Measurements from ENCODE around the gene RPGRIP1.
"Not testable (repeated sequence)": the region's sequence is repeated elsewhere in the genome, so short reads cannot be mapped to it uniquely, and the experiment has no call there.

RPGRIP1 gene

DNA sequence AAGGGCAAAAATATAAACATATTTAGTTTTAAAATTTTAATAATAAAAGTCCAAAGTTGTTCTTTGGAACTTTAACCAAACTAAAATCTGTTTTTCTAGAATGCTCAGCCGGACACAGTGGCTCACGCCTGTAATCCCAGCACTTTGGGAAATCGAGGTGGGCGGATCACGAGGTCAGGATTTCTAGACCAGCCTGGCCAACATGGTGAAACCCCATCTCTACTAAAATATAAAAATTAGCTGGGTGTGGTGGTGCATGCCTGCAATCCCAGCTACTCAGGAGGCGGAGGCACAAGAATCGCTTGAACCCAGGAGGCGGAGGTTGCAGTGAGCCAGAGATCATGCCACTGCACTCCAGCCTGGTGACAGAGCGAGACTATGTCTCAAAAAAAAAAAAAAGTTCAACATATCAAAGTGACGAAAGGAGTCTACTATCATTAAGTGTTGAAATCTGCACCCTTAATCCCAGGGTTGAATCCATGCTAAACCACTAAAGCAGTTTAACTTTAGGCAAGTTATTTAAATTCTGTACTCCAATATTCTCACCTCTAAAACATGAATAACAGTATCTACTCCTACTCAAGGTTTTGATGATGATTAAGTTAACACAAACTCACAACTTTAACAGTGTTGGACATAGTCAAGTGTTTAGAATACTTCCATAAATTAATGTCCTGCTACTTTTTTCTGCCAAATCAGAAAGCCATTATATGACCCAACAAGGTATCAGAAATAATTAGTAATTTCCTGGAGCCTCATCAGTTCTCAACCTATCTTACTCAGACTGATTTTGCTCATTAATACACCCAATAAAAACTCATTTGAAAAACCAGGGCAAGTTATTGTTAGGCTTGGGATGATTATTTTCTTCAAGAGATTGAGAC is 21.6 kb upstream of the RPGRIP1 start:
- no peak for DNase-seq (ENCODE audit: low read depth)

DNA sequence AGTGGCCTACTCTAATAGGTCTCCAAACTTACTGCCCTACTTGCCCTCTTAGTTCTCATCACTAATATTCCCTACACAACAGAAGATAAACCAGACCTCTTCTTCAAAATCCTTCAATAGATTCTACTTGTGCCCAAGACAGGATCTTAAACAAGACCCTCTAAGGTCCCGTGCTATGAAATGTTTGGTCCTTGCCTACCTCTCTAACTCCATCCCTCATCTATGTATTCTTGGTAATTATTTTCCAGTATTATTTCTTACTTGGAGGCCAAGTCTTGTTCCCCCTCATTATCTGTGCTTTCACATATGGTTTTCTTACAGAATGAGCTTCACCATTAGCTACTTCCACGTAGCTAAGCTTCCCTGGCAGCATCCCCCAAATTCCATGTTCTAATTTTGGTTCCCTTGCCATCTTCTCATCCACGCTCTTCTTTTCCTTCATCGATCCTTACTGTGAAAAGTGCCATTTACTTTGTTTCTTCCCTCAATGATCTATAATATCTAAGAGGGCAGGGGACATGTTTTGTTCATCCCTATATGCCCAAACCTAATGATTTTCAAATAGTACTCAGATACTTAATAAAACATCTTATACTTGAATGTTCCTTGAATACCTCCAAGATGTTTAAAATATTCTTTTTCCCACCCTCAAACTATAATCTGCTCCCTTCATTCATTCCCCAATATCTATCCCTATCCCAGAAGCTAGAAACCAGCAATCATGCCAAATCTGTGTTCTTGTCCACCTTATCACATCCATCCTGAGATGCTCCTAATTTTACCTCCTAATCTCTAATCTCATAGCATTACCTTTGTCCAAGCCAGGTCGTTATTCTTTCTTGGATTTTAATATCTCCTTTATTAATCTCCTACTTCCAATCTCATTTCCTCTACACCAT is 20.7 kb upstream of the RPGRIP1 start:
- no peak for DNase-seq (ENCODE audit: low read depth)

DNA sequence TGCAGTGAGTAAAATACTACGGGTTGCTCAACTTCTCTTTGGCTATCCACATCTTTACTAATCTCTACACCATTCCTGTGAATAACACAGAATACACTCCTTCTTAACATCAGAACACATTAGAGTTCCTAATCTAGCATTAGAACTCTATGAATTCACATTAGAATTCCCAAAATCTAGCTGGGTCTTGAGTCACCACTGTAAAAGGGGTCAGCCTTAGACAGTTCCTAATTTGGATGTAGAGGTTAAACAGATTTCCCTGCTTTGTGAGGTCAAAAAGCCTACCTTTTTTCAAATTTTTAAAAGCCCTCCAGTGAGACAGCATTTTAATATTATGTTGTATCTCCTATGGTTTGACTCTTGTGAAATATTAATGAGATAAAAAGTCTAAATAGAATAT is 18.1 kb upstream of the RPGRIP1 start:
- DNase-seq (ENCODE audit: low read depth) = no peak

DNA sequence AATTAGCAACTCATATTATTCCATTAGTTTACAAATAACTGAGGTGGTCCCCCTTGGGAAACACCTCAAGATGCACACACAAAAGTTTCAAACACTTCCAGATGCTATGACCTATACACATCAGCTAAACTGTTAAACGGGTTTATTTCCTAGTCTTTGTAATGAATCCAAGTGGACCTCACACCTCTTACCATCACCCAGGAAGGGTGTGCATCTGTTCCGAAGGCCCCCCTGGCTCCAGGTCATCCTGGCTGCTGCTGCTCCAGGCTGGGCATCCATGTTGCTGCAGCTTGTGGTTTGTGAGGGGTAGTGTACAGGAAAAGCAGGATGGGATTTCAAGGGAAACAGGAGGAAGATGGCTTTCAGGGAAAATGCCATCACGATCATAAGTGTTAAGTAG is 17.5 kb upstream of the RPGRIP1 start:
- DNase-seq (ENCODE audit: low read depth) = no peak

DNA sequence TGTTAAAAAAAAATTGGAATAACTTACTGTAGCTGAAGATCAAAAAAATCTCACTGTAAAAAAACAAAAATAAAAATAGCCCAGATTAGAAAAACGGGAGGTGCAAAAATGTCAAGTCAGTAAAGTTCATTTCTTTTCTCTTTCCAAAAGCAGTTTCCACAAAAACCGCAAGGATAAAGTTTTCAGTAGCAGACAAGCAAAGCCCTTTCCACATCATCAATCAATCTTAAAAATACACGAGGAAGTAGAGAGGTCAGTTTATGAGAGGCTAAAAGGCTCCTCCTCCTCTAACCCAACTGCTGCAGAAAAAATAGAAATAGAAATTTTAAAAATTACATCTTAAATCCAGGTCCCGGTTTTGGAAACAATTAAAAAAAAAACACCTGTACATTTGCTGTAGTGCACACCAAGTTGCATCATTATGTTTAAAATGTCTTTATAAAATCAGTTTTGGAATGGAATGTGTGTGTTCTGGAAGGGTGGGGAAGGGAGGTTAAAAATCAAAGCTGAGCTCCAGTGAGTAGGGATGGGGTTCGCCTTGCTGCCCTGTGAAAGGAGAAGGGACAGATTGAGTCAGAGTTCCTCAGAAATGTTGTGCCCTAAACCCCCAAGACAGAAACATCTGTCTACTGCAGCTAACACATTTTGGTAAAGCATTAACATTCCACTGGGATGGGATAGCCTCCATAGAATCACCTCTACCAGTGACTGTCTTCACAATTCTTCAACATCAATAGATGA is 16.4 kb upstream of the RPGRIP1 start:
- no peak for DNase-seq (ENCODE audit: low read depth)

DNA sequence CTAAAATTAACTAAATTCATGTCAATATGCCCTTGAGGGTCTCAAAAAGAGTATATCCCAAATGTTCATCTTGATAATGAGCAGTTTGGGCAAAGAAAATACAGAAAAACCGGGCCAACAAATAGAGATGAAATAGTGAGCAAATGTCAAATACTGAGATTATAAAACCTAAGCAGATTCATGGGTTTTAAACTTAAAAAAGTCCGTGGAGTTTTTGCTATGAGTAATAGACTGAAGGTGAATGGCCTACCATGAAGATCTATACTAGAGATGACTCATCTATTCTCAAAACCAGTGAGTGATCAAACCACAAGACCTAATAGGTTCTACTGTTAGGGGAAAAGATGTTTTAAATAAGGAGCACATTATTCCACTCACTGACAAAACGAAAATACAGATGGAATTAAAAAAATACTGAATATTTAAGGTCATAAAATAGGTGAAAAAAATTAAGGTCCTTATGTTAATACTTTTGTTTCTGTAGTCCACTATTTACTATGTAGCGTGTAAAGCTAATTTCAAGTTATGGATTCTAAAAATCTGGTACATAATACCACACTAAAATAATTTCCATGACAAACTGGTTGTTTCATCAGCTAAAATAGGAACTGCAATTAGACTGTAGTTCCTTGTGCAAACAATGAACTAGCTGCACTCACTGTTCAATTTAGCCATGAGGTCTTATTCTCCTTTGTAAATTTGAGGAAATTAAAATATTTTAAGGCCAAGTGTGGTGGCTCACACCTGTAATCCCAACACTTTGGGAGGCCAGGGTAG is 15.7 kb upstream of the RPGRIP1 start:
- peak; percentile 46 for DNase-seq (ENCODE audit: low read depth)

DNA sequence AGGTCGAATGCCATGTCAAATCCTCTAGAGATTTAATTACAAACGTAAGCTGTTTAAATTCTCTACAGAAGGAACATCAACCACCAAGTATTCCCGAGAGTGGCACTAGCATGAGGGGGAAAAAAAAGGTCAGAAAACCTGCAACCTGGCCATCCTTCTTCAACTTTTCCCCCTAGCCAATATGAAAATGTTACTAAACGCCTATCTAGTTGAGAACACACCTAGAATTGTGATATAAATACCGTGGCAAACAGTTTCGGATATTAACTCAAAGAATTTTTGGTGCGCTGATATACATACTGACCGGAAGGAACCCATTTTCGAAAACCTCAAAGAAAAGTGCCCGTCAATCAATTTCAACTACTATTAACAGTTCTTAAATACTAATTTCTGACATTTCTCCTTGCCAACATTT is 12.4 kb upstream of the RPGRIP1 start:
- DNase-seq (ENCODE audit: low read depth) = no peak

DNA sequence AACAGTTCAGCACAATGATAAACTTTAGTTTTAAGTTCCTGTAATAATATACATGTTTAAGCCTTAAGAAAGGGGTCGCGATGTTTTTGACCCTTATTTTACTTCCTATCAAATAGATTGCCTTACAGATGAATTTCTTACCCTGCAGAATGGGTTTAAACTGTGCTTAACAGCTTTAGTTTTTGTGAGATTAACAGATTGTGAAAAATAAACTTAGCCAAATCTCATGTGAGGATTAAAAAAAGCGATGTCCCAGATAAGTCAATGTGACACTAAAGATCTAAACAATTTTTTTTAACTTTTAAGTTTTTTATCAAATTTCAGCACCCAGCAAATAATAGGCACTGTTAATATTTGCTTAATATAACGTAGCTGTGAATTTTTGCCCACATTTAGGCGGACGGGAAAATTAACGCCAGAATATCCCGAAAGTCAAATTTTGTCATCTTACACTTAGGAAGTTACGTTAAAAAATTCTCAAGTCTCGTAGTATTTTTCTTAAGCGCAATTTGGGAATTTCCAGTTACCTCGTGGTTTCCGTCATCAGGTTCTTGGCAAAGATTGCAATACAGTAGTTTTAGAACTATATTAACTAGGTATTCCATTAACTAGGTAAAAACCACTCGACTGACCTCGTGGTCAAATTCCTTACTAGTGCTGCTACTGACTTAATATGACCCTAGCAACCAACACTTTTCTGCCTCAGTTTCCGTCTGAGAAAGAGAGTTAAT is 11.8 kb upstream of the RPGRIP1 start:
- no peak for DNase-seq (ENCODE audit: low read depth)

DNA sequence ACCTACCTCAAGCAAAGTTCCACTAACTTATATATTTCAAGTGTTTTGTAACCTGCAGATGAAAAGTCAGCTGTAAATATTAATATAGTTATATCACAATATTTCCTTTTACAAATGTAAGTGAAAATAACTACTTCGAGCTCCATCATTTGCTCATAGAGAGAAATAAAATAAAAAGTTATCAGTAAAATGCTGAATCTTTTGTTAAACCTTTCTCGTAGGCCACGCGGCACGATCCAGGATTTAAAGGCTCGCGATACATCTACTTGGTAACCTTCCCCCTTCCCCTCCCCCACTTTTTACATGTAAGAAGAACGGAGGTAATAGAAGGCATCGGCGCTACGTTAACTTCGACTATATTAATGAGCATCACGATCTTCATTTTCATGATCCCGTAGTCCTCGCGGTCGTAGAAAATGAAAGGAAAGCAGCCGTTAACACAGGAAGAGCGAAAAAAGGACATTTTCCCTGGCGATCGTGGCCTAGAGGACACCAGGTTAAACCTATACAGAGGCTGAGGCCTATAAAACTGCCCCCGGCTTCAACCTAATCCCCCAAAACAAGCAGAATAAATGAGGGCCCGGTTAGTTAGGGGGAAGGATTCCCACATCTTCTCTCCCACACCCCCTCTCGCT is 11.1 kb upstream of the RPGRIP1 start:
- DNase-seq (ENCODE audit: low read depth) = peak; percentile 49

DNA sequence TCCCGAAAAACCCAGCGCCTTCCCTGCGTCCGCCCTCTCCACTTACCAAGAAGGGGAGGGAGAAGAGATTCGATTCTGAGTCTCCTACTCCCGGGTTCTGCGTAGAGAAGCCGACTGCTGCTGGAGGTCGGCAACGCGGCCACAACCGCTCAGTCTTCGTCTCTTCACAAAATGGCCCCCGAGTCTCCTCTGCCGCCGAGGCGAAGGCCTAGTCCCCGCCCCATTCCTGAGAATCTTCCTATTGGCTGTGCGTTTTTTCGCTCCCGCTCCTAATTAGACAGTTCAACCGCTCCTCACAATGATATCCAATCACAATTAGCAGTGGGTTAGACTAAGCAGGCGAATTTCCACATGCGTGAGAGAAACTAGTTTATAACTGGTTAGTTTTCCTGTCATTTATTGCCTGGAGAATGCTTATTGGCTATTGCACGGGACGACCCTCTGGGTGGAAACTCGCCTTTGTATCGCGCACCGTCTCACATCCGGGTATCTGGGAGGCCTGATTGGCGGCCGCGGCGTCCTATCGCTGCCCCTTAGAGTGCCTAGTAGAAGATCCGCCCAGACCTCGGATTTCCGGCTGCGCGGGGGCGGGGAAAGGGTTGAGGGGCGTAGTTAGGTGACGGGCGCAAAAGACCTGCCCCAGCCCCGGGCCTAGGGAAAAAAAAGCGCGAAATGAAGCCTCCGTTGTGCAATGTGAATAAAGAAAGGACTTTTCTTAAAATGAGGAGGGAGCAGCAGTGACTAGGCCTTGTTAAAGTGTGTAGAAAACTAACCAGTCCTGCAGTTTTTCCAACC is 10.4 kb upstream of the RPGRIP1 start, which contains the start of gene HNRNPC:
Gene HNRNPC, minus strand, starts transcription at position 191 of the 795 bp plus-strand sequence. CDS start 35,249 bp downstream, outside the sequence.
- peak; percentile 100 for DNase-seq (ENCODE audit: low read depth)

DNA sequence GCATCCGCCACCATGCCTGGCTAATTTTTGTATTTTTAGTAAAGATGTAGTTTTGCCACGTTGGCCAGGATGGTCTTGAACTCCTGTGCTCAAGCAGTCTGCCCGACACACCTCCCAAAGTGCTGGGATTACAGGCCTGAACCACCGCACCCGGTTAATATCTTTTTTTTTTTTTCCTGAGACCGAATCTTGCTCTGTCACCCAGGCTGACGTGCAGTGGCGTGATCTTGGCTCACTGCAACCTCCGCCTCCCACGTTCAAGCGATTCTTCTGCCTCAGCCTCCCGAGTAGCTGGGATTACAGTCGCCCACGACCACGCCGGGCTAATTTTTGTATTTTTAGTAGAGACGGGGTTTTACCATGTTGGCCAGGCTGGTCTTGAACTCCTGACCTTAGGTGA is 7.2 kb upstream of the RPGRIP1 start:
- not testable (repeated sequence) for DNase-seq (ENCODE audit: low read depth)

DNA sequence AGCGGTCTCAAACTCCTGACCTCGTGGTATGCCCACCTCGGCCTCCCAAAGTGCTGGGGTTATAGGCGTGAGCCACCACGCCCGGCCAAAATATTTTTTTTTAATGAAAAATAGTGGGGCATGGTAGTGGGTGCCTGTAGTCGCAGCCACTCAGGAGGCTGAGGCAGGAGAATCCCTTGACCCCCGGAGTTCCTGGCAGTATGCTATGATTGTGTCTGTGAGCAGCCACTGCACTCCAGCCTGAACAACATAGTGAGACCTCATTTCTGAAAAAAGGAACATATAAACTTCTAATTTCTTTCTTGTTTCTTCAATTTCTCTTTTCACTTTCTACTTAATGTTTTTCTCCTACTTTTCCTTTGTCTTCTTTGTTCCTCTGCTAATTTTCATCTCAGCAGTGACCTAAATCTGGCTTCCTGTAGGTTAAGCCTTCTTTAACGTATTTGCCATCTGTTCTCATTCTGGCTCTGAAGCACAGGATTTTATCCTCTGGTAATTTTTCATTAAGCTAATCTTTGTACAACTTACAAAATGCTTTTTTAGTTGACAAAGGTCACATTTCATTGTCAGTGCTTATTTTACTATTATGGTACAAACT is 4.5 kb upstream of the RPGRIP1 start:
- DNase-seq (ENCODE audit: low read depth) = no peak

DNA sequence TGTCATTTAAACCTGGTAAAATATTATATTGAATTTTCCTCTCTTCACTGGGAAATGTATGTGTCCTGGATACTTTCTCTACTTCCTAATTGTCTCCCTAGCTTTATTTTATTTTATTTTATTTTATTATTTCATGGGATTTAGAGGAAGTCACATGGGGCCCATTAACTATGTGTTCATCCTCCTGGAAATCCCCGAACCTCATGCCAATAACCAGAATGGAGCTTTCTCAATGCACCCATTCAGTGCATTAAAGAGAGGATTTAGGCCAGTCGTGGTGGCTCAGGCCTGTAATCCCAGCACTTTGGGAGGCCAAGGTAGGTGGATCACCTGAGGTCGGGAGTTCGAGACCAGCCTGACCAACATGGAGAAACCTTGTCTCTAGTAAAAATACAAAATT is 1.3 kb upstream of the RPGRIP1 start:
- no peak for DNase-seq (ENCODE audit: low read depth)

DNA sequence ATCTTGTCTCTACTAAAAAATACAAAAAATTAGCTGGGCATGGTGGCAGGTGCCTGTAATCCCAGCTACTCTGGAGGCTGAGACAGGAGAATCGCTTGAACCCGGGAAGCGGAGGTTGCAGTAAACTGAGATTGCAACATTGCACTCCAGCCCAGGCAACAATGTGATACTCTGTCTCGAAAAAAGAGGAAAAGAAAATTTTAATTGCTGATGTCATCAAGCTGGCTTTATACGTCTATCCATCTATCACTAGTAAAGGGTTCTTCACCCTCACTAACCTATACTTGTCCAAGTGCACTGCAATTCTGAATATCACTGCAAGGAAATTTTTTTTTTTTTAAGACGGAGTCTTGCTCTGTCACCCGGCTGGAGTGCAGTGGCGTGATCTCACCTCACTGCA is 2.0 kb downstream of the RPGRIP1 start:
- DNase-seq (ENCODE audit: low read depth) = not testable (repeated sequence)

DNA sequence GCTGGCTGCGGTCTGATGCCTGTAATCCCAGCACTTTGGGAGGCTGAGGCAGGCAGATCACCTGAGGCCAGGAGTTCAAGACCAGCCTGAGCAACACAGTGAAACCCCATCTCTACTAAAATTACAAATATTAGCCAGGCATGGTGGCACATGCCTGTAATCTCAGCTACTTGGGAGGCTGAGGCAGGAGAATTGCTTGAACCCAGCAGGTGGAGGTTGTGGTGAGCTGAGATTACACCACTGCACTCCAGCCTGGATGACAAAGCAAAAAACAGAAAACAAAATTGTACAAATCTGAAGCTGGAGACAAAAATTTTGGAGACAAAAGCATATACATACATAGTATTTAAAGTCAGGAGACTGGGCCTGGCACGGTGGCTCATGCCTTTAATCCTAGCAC is 6.6 kb downstream of the RPGRIP1 start:
- DNase-seq (ENCODE audit: low read depth) = not testable (repeated sequence)

DNA sequence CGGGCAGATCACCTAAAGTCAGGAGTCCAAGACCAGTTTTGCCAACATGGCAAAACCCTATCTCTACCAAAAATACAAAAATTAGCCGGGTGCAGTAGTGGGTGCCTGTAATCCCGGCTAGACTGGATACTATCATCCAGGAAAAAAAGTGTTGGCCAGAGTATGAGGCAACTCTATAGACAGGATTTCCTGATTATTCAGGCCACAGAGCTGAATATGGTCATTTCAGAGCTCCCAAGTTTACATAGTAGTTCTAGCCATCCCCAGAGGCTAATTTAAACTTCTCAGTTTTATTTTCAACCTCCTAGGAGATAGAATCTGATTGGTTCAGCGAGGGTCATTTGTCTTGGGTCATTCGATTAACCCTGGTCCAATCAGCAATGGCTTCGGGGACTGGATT is 7.3 kb downstream of the RPGRIP1 start:
- no peak for DNase-seq (ENCODE audit: low read depth)

DNA sequence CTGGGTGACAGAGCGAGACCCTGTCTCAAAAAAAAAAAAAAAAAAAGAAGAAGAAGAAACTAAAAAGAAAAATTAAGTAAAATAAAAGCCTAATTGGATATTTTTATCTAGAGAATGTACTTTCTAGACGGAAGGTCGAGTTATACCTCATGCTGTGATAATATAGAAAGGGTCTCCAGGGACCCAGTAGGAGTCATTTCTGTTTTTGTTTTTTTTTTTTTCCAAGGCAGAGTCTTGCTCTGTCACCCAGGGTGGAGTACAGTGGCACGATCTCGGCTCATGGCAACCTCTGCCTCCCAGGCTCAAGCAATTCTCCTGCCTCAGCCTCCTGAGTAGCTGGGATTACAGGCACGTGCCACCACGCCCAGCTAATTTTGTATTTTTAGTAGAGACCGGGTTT is 14.1 kb downstream of the RPGRIP1 start:
- DNase-seq (ENCODE audit: low read depth) = not testable (repeated sequence)

DNA sequence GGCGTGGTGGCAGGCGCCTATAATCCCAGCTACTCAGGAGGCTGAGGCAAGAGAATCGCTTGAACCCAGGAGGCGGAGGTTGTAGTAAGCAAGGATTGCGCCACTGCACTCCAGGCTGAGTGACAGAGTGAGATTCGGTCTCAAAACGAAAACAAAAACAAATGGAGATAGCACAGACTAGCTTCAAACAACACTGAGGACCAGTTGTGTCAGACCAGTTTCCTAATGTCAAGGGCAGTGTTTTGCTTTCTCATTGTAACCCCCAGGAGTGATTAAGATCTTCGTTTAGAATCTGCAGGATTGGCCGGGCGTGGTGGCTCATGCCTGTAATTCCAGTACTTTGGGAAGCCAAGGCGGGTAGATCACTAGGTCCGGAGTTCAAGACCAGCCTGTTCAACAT is 18.5 kb downstream of the RPGRIP1 start:
- DNase-seq (ENCODE audit: low read depth) = no peak

DNA sequence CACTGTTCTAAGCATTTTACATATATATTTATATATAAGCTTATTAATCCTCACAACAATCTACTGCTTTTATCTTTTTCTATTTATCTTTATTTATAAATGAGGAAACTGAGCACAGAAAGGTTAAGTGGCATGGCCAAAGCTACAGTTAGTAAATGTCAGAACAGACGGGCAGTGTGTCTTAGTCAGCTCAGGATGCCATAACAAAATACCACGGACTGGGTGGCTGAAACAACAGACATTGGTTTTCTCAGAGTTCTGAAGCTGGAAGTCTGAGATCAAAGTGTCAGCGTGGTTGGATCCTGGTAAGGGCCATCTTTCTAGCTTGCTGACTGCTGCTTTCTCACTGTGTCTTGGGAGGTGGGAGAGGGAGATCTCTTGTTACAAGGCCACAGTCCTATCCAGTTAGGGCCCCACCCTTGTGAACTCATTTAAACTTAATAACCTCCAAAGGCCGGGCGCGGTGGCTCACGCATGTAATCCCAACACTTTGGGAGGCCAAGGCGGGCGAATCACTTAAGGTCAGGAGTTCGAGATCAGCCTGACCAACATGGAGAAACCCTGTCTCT is 19.8 kb downstream of the RPGRIP1 start:
- DNase-seq (ENCODE audit: low read depth) = no peak

Measured in fibroblast of gingiva (primary cell).